Esophagus mucosa (tissue), 1 donor: ENCODE measurements around the gene CELA2B. TPM values are rescaled to one million over a fixed set of nuclear protein-coding genes. Genes with fewer than 3 reads are reported as not detected.
"Not testable (repeated sequence)": the region's sequence is repeated elsewhere in the genome, so short reads cannot be mapped to it uniquely, and the experiment has no call there.

Source experiments
- ATAC-seq: fragments of 200-7000 bp; cut with Tn5 transposase; one replicate; pipeline ENCODE4 v1.9.1; 2020
- total RNA-seq: library from RNA; stranded (reverse); gene quantifications from one replicate; pipeline ENCODE4 v1.2.4, GENCODE V29; 2023
- donor health status: DM: yes; HTN: yes; CAD: no.

CELA2B gene
- total RNA-seq, 1 donor from 2014 or later, result not detected

GRCh38 chr1:15501208-15502032 lies 25.5 kb downstream of the CELA2B start:
- ATAC-seq, result peak; percentile 59

- ATAC-seq, result no peak
Measured at GRCh38 chr1:15504436-15504835, 28.5 kb downstream of the CELA2B start.

GRCh38 chr1:15506831-15507230 lies 30.9 kb downstream of the CELA2B start:
- no peak for ATAC-seq

- no peak for ATAC-seq
Measured at GRCh38 chr1:15507278-15507677, 31.4 kb downstream of the CELA2B start.

GRCh38 chr1:15508700-15509487 lies 33.0 kb downstream of the CELA2B start:
- ATAC-seq, result no peak

GRCh38 chr1:15509586-15509985 lies 33.7 kb downstream of the CELA2B start:
- no peak for ATAC-seq

GRCh38 chr1:15510611-15511405 lies 34.9 kb downstream of the CELA2B start:
- ATAC-seq, result peak; percentile 69

GRCh38 chr1:15513192-15513591 lies 37.3 kb downstream of the CELA2B start:
- ATAC-seq, result no peak

GRCh38 chr1:15513919-15514318 lies 38.0 kb downstream of the CELA2B start:
- ATAC-seq, result no peak

- not testable (repeated sequence) for ATAC-seq
Measured at GRCh38 chr1:15514557-15514956, 38.7 kb downstream of the CELA2B start.

GRCh38 chr1:15515022-15515663 lies 39.2 kb downstream of the CELA2B start:
- ATAC-seq, result no peak

- ATAC-seq, result no peak
Measured at GRCh38 chr1:15519625-15520024, 43.7 kb downstream of the CELA2B start.

- ATAC-seq, result not testable (repeated sequence)
Measured at GRCh38 chr1:15521206-15521906, 45.5 kb downstream of the CELA2B start.

- no peak for ATAC-seq
Measured at GRCh38 chr1:15522551-15522950, 46.6 kb downstream of the CELA2B start.

GRCh38 chr1:15523104-15524020 lies 47.5 kb downstream of the CELA2B start:
- ATAC-seq, result no peak

- no peak for ATAC-seq
Measured at GRCh38 chr1:15524021-15524282, 48.0 kb downstream of the CELA2B start, which contains the start of gene CASP9. Gene CASP9 (minus strand): TSS chr1:15524215. CDS start chr1:15524200, 15 bp downstream.

GRCh38 chr1:15524283-15525049 lies 48.6 kb downstream of the CELA2B start:
- ATAC-seq, result peak; percentile 81

- no peak for ATAC-seq
Measured at GRCh38 chr1:15525050-15526020, 49.4 kb downstream of the CELA2B start.

GRCh38 chr1:15526021-15526489 lies 50.2 kb downstream of the CELA2B start:
- no peak for ATAC-seq
